ENCODE data around the gene STK40.

STK40 gene

DNA sequence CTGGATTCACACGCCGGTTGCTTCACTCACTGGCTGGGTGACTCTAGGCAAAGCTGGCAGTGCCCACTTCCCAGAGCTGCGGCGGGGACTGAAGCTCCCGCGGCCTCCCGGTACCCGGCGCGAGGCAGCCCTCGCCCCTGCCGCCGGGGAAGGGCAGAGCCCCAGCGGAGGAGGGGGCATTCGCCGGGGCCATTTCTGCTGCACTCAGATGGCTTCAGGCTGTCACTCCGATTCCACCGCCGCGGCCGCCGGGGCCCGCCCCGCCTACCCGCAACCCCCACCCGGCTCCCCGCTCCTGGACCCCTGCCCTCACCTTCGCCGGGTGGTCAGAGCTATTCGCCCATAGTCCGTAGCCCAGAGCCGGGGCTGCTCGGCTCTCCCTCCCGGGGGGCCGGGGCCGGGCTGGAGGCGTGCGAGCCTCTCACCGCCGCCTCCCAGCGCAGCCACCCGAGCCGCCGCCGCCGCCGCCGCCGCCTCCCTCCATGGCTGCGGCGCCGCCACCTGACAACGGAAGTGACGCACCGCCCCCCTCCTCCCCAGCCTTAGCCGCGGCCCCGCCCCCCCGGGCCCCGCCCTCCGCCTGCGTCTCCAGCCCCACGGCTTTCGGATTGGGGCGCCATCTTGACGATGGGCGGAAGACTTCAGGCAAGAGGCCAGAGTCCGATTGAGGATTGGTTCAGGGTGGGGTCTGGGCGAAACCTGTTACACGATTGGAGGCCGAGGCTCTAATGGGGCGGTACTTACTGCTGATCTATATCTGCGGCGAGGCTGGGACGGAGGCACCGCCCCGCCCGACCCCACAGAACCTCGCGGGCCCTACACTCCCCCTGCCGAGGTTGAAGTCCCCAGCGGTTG is at the start of gene STK40:
Gene STK40 (minus strand): TSS at position 515 of the 855 bp plus-strand sequence. CDS start 24,592 bp downstream, outside the sequence.
- peak; percentile 89 for DNase-seq

DNA sequence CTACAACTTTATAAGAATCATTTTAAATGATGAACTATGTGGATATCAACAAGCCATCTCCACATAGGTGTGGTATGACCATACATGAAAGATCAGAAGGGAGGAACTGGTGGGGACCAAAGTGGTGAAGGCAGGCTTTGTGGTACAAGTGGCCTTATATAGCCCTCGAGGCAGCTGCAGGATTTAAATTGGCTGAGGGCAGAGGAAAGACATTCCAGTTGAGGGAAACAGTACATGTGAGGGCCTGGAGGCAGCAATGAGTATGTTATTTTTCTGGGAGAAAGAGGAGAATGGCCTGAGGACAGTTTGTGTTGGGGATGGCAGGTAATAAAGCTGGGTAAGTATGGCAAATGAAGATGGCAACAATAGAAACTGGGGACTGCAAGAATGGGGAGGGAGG is 47.4 kb upstream of the STK40 start:
- no peak for DNase-seq

- DNase-seq, result no peak
Measured at GRCh38 chr1:36432616-36433015, 46.9 kb upstream of the STK40 start.

- no peak for DNase-seq
Measured at GRCh38 chr1:36425791-36426190, 40.1 kb upstream of the STK40 start.

DNA sequence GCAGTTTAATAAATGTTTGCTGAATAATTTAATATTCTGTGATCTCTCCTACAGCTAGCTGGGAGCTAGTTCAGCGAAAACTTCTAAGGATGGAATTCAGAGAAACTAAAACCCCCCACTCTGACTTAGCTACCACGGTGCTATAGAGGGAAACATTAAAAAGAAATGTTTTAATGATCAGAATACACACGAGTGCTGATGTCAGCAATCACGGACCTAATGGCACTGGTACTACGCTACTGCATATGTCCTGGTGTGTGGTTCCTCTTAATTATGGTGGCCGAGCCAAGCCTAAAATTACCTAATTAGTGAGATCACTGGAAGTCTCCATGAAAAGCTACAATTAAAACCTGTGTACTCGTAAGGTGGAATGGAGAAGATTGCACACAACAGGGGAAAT is 35.9 kb upstream of the STK40 start:
- no peak for DNase-seq

DNA sequence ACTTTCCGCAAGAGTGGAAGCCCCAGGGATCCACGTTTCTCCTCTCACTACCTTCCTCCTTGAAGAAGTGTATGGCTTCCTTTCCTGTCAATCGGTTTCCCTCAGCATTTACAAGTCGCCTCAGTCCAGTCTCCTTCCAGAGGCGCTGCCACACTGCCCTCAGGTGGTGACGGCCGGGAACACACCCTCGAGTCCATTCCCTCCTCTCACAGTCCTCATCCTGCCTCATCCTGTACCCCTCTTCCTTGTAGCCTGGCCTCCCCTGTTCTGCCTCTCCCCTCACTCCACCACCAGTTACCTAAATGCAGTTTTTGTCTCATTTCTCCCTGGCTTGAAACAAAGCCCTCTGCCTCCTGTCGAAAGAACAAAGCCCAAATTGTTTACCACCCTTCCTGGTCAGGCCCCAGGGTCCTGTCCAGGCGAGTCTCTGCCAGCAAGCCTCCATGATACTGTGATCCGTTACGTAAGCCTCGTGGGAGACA is 35.2 kb upstream of the STK40 start:
- DNase-seq, result peak; percentile 29

GRCh38 chr1:36420409-36420808 is 34.7 kb upstream of the STK40 start:
- no peak for DNase-seq

DNA sequence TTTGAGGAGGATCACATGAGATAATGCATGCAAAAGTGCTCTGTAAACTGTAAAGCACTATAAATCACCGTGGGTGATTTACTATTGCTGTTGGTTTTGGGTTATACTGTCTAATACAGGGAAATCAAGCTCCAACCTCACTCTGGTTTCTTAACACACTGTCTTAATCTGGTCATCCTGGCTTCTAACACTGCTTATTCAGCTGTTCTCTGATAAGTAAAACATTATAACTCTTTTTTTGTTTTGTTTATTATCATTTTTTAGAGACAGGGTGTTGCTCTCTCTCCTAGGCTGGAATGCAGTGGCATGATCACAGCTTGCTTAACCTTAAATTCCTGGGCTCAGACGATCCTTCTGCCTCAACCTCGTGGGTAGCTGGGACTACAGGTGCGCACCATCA is 33.8 kb upstream of the STK40 start:
- DNase-seq, result no peak

- no peak for DNase-seq
Measured at GRCh38 chr1:36419140-36419539, 33.4 kb upstream of the STK40 start.

- DNase-seq, result no peak
Measured at GRCh38 chr1:36417931-36418330, 32.2 kb upstream of the STK40 start.

- DNase-seq, result no peak
Measured at GRCh38 chr1:36415661-36416326, 30.1 kb upstream of the STK40 start.

DNA sequence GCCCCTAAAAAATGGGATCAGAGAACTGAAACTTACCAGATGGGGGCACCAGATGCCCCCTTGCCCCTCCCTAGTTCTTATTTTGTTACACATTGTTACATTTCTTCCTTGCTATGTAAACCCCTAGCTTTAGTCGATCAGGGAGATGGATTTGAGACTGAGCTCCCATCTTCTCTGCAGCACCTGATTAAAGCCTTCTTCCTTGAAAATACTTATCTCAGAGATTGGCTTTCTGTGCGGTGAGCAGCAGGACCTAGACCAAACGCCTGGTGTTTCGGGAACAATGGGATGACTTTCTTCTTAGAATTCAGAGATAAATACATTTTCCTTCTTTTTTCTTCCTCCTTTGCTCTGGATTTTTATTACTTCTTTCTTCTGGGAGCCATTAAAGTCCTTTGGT is 28.7 kb upstream of the STK40 start:
- DNase-seq, result no peak

- peak; percentile 3 for DNase-seq
Measured at GRCh38 chr1:36411674-36412648, 26.2 kb upstream of the STK40 start.

GRCh38 chr1:36408479-36408878 is 22.8 kb upstream of the STK40 start:
- DNase-seq, result no peak

DNA sequence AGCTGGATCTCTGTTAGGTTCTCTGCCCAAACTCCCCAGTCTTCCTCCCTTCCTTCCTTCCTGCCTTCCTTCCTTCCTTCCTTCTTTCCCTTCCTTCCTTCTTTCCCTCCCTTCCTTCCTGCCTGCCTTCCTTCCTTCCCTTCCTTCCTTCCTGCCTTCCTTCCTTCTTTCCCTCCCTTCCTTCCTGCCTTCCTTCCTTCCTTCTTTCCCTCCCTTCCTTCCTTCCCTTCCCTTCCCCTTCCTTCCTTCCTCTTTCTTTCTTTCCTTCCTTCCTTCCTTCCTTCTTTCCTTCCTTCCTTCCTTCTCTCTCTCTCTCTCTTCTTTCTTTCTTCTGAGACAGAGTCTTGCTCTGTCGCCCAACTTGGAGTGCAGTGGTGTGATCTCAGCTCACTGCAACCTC is 20.7 kb upstream of the STK40 start:
- DNase-seq, result no peak

DNA sequence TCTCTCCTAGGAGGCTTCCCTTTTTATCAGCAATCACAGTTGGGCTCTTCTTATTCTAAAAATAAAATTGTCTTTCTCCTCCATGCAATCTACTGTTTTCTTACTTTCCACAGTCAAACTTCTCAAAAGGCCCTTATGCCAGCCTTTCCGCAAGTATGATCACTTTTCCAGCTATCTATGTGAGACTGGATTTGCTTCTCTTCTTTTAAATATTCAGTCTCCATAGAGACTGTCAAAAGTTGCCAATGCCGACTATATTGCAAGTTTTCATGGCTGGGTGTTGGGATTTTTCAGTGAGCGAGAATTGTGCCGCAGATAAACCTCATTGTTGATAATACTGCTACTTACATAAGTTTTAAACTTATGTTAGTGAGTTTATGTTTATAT is 16.8 kb upstream of the STK40 start:
- no peak for DNase-seq

DNA sequence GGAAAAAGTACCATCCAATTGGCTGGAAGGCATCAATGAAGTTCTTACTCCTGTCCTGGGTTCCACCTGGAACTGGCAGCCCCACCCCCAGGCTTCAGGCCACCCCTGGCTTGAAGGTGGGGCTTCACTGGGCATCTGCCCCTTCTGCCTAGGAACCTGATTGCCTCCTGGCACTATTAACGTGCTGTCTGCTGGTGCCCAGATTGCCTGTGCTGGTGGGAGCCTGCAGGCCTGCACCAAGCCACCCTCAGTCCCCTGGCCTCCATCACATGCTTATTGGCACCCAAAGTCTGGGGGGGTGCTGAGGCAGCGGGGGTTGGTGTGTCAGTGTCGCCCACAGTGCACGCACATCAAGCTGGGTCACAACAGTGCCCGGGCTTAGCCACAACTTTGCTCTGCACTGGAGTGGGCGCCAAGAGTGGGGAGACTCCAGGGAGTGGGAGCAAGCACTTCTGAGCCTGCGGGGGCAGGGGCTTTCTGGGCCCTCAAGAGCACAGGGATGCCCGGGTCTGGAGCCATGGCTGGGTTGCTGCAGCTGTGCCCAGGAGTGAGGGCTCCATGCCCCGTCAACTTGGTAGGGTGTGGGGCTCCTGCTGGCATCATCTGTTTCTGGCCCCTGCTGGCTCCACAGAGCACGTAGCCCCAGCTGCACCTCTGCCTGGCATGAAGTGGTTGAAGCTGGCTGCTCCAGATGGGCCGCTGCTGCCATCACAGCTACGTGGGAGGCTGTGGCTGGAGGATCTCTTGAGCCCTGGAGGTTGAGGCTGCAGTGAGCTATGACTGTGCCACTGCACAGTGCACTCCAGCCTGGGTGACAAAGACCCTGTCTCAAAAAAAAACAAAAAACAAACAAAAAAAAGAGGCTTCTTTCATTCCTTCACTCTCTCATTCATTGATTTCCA is 16.1 kb upstream of the STK40 start:
- DNase-seq, result no peak

DNA sequence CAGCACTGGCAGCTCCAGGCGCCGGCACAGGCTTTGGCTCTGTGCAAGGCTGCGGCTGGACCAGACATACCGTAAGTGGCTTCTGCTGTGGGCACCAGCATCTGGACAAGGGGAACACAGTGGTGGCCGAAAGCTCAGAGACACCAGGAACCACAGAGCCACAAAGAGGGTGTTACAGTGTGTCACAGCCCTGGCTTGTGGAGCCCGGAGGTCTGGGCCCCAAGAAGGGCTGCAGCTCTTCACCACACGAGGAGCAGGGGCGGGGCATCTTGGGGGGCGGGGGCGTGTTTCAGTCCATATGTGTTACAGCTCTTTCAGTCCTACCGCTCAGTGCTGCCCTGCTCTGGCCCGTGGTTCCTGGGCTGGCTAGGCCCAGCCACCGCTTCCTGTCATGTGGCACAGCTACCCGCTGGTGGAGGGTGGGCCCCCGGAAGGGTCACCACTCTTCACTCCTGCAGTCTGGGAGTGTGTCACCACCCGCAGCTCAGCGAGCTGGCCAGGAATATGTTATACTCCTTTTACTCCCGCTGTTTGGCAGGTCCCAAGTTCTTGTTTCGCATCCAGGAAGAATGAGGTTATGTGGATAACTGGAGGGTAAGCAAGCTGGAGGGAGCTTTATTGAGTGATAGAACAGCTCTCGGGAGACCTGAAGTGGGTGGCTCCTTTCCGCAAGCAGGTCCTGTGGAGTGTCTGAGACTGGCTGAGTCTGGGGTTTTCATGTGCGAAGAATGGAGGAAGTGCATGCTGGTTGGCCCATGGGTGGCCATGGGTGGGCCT is 15.3 kb upstream of the STK40 start:
- DNase-seq, result no peak

DNA sequence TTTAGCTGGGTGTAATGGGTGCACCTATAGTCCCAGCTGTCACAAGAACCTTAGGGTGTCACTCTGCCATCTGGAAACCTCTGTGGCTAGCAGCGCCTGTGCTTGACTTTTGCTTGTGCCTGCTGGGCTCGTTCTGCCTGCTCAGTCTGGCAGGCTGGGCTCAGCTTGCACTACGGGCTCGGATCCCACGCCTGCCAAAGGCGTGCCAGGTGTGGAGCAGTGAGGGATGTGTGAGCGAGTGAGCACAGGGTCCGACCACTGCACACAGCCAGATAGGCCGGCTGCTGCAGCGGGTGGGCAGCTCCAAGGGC is 14.7 kb upstream of the STK40 start:
- DNase-seq, result no peak

GRCh38 chr1:36398370-36398977 is 12.8 kb upstream of the STK40 start:
- DNase-seq, result no peak
